Stimulated activated CD8-positive, alpha-beta memory T cell treated with anti-CD3 and anti-CD28 coated beads, Interleukin-4, amount 100 ng/mL, for 24 hours (primary cell): ENCODE data around the gene CPN1.
"Not testable (repeated sequence)": the region's sequence is repeated elsewhere in the genome, so short reads cannot be mapped to it uniquely, and the experiment has no call there.

ENCODE experiments used
- DNase-seq: peaks from one replicate; pipeline ENCODE4 v3.0.0-alpha.2; 2020; ENCODE audit warnings: low read depth

CPN1 gene

GRCh38 chr10:100022403-100022802, 59.3 kb downstream of the CPN1 start:
- DNase-seq: no peak

GRCh38 chr10:100021322-100021721, 60.3 kb downstream of the CPN1 start:
- no peak for DNase-seq

- DNase-seq: no peak
Measured at GRCh38 chr10:100020886-100021253, 60.8 kb downstream of the CPN1 start.

DNA sequence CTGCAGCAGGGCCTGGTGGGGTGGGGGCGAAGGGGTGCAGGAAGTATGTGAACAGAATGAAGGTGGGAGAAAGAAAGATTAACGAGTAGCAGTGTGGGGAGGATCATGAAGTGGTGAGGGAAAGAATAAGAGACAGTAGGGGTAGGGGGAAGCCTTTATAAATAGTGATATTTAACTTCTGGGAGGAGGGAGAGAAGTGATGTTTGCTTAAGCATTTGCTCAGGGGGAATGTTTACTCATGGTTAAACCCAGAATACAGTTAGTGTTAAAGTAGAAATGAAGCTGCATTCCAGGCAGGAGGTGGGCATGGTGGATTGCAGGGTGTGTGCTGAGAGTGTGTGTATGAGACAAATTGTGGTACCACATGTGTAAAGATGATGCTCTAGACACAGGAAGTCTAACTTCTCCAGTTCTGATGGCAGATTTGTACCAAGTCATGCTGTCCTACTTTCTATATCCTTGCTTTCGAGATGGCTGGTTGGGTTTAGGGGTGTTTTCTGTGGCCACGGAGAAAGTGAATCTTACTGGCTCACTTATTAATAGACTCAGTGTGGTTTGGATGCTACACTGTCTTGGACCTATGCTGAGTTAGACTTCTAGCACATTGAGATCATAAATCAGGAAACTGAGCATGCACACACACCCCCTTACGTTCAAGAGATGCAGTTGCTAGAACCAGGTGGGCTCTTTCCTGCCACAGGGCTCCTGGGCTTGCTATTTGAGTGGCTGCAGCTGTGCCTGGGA, 61.4 kb downstream of the CPN1 start:
- no peak for DNase-seq

DNA sequence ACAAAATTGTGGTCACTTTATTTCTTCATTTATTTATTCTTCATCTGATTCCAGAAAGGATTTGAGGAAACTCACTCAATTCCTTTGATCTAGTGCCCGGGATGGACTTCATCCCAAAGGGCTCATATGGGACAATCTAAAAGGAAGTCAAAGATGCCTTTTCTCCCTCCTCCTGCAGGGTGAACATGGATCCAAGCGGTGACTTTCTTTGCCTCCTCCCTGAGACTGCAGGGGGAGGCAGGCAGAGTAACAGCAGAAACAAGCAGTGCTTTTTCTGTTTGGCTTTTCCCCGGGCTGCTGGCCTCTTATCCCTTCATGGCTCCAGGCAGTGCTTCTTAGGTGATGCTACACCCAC, 61.9 kb downstream of the CPN1 start:
- DNase-seq: no peak

DNA sequence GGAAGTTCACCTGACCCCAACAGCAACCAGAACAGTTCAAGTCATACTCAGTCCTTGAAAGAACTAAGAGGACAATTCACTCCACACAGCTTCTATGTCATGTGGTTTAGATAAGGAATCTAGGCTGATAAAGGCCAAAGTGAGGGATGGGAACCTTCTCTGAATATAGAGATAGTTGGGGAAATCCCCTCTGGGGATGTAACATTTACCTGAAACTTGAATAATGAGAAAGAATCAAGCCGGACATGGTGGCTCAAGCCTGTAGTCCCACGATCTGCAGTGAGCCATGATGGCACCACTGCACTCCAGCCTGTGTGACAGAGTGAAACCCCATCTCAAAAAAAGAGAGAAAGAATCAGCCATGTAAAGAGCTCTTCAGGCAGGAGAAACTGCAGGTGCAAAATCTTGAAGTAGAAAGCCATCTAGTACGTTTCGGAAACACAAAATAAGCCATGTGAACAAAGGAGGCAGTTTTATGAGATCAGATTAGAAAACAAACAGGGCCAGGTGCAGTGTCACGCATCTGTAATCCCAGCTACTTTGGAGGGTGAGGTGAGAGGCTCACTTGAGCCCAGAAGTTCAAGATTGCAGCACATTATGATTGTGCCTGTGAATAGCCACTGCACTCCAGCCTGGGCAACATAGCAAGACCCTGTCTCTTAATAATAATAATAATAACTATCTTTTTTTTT, 67.5 kb downstream of the CPN1 start:
- DNase-seq: no peak

GRCh38 chr10:100013621-100014020, 68.0 kb downstream of the CPN1 start:
- DNase-seq: no peak

DNA sequence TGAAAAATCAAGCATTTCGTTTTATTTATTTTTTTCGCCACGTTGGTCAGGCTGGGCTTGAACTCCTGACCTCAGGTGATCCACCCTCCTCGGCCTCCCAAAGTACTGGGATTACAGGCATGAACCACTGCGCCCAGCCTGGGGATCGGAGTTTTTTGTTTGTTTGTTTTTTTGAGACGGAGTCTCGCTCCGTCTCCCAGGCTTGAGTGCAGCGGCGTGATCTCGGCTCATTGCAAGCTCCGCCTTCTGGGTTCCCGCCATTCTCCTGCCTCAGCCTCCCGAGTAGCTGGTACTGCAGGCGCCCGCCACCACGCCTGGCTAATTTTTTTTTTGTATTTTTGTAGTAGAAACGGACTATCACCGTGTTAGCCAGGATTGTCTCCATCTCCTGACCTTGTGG, 69.8 kb downstream of the CPN1 start:
- DNase-seq: not testable (repeated sequence)

GRCh38 chr10:100009793-100010676, 71.6 kb downstream of the CPN1 start, which contains the start of gene DNMBP:
TSS of gene DNMBP (minus strand) at chr10:100009947. CDS start at chr10:99972124, 37,823 bp downstream.
- DNase-seq: peak; percentile 79

- no peak for DNase-seq
Measured at GRCh38 chr10:100009283-100009792, 72.3 kb downstream of the CPN1 start.

DNA sequence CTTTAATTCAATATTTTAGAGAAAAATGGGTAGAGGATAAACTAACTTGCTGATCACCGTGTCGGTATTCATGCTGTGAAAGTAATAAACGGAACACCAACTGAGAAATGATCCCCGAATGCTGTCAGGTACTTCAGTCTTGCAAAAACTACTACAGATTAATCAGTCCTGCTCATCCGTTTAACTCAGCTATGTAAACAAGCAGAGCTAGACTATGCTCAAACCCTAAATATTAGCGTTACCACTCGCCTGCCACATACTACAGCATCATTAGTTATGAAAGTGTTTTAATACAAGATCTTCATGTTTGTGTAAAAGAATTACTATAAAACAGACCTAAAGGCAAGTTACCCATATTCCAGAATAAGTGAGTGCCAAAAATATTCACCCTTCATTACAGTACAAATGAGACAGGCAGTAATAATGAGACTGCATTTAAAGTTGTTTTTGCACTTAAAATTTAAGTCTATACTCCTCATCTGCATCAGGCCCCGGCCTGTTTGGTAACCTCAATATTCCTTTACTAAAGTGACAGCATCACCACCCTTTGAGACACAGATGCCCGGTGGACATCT, 72.9 kb downstream of the CPN1 start:
- no peak for DNase-seq

GRCh38 chr10:100008142-100008522, 73.5 kb downstream of the CPN1 start:
- DNase-seq: no peak

GRCh38 chr10:100007231-100008141, 74.2 kb downstream of the CPN1 start:
- DNase-seq: no peak

GRCh38 chr10:100006243-100006886, 75.3 kb downstream of the CPN1 start:
- no peak for DNase-seq

DNA sequence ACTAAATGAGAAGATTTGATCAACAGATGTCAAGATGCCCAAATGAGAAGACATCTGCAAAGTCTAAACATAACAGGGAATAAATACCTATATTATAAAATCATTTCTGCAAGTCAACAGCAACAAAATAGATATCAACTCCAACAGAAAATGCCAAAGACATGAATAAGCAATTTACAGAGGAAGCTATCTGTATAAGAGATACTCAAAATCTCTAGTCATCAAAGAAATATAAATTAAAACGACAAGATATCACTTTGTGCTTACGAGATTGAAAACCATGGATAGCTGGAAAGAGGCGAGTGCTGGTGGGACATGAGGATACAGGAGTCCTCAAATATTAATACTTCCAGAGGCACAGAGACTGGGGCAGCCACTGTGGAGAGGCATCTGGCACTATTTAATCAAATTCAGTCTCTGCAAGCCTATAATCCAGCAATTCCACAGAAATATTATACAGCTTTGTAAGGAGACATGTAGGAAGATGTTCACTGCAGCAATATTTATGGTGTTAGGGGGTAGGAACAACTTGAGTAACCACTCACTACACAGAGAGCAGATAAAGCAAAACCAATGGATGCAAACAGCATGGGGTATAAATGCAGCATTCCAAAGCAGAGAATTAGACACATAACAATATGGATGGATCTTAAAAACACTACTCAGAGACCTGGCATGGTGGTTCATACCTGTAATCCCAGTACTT, 76.7 kb downstream of the CPN1 start:
- DNase-seq: no peak

GRCh38 chr10:100000109-100000644, 81.5 kb downstream of the CPN1 start:
- DNase-seq: no peak

DNA sequence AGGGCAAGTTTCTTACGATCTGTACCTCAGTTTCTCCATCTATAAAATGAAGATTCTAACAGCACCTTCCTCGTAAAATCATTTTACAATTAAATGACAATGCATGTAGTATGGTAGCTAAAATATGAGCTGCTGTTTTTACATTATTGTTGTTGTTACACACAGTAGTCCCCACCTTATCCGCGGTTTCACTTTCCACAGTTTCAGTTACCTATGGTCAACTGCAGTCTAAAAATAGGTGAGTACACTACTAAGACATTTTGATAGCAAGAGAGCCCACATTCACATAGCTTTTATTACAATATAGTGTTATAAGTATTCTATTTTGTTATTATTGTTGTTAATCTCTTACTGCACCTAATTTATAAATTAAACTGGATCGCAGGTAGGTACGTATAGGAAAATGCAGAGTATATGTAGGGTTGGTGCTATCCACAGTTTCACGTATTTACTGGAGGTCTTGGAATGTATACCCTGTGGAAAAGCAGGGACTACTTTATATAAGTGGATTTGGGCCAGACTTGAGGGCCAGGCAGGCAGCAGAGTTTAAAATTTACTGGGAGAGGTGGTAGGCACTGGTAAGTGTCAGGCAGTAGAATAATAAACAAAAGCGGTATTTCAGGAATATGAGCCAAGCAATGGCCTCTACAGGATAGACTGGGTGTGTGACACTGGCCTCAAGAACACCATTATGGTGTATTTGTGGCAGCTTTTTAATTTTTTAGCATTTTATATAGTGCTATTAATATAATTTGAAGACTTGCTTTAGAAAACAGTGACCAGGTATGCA, 82.2 kb downstream of the CPN1 start:
- DNase-seq: no peak

DNA sequence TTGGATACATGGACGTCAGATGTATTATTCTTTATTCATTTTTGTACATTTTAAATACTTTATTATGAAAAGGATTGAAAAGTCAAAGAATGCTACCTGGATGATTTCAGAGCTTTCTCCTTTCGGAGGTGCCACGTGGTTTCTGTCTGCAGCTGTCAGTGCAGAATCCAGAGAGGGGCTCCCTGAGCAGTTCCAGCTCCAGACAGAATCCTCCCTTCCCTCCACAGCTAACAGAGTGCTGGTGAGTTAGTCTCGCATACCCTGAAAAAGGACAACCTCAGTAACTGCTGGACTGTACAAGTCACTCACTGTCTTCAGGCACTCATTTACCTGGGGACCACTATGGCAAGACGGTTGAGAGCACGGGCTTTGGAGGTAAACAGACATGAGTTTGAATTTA, 82.8 kb downstream of the CPN1 start:
- DNase-seq: no peak
